GM03348 (cell line): ENCODE results near the gene CCDC24.

Experiments used
- DNase-seq: peaks from one replicate; pipeline ENCODE4 v3.0.0; 2012; ENCODE audit warnings: low spot score

CCDC24 gene

GRCh38 chr1:43991476-43992231 lies at the start of gene CCDC24:
Gene CCDC24, plus strand, starts transcription at chr1:43991599. Its CDS starts 280 bp downstream, at chr1:43991879.
- DNase-seq, result peak; percentile 95

GRCh38 chr1:43942411-43942810 lies 49.0 kb upstream of the CCDC24 start:
- DNase-seq, result no peak

- DNase-seq, result no peak
These were observed 46.5 kb upstream of the CCDC24 start for GRCh38 chr1:43944860-43945259.

GRCh38 chr1:43945674-43946235 lies 45.6 kb upstream of the CCDC24 start:
- DNase-seq, result no peak

- DNase-seq, result peak; percentile 98
These were observed 45.0 kb upstream of the CCDC24 start, which contains the start of gene IPO13 for GRCh38 chr1:43946236-43947060. Gene IPO13, plus strand, starts transcription at chr1:43946950. Its CDS starts 651 bp downstream, at chr1:43947601.

- peak; percentile 12 for DNase-seq
These were observed 44.1 kb upstream of the CCDC24 start for GRCh38 chr1:43947061-43947873.

GRCh38 chr1:43947874-43948437 lies 43.4 kb upstream of the CCDC24 start:
- peak; percentile 33 for DNase-seq

- DNase-seq, result no peak
These were observed 41.7 kb upstream of the CCDC24 start for GRCh38 chr1:43949678-43950077.

- DNase-seq, result peak; percentile 22
These were observed 40.1 kb upstream of the CCDC24 start for GRCh38 chr1:43951021-43951985.

GRCh38 chr1:43952731-43953346 lies 38.6 kb upstream of the CCDC24 start:
- no peak for DNase-seq

GRCh38 chr1:43953361-43953760 lies 38.0 kb upstream of the CCDC24 start:
- no peak for DNase-seq

GRCh38 chr1:43954036-43954435 lies 37.4 kb upstream of the CCDC24 start:
- no peak for DNase-seq

- DNase-seq, result no peak
These were observed 35.2 kb upstream of the CCDC24 start for GRCh38 chr1:43956234-43956633.

- DNase-seq, result no peak
These were observed 33.9 kb upstream of the CCDC24 start for GRCh38 chr1:43957407-43958040.

GRCh38 chr1:43958351-43959255 lies 32.8 kb upstream of the CCDC24 start:
- no peak for DNase-seq

- no peak for DNase-seq
These were observed 30.6 kb upstream of the CCDC24 start for GRCh38 chr1:43960798-43961197.

- DNase-seq, result no peak
These were observed 29.7 kb upstream of the CCDC24 start for GRCh38 chr1:43961692-43962091.

- no peak for DNase-seq
These were observed 29.1 kb upstream of the CCDC24 start for GRCh38 chr1:43962324-43962723.
